ENCODE measurements around the gene SEC14L5. TPM values are rescaled to one million over a fixed set of nuclear protein-coding genes. Genes with fewer than 3 reads are reported as not detected.

Gene SEC14L5
- total RNA-seq, 1 donor, result under 0.01 TPM

DNA sequence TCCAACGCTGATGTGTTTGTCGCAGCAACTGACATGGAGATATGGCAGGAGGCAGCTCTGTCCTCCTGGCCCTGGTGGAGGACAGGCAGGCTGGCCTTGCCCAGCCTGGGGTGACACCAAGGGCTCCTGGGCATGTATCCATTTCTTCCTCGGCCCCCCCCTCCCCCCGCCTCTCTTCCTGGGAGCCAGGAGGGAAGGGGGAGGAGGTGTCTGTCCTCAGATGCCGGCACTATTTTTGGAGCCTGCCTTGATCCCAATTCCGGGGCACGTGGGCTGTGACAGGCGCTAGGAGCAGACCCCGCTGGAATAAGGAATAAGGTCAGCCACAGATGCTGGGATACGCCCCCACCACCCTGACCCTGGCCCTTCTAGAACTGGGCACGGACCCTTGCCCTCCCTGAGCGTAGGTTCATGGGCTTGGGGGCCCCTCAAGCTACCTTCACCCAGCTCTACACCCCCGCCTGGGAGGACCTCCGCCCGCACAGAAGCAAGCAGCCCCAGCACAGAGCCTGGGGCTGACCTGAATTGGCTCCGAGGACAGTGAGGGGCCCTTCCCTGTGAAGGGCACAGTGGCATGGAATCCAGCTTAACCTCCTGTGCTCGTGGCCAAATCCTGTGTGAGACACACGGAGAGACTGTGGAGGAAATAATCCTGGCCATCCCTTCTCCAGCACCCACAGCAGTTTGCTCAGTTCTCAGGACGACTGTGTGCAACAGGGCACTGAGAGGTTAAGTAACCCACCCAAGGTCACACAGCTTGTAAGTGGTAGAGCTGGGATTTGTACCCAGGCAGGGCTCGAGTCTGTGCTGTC is 24.1 kb downstream of the SEC14L5 start:
- no peak overlapping the region for H3K4me3 ChIP-seq (ENCODE audit: low read depth, low read length)
- TF ChIP-seq, protein P1, sequence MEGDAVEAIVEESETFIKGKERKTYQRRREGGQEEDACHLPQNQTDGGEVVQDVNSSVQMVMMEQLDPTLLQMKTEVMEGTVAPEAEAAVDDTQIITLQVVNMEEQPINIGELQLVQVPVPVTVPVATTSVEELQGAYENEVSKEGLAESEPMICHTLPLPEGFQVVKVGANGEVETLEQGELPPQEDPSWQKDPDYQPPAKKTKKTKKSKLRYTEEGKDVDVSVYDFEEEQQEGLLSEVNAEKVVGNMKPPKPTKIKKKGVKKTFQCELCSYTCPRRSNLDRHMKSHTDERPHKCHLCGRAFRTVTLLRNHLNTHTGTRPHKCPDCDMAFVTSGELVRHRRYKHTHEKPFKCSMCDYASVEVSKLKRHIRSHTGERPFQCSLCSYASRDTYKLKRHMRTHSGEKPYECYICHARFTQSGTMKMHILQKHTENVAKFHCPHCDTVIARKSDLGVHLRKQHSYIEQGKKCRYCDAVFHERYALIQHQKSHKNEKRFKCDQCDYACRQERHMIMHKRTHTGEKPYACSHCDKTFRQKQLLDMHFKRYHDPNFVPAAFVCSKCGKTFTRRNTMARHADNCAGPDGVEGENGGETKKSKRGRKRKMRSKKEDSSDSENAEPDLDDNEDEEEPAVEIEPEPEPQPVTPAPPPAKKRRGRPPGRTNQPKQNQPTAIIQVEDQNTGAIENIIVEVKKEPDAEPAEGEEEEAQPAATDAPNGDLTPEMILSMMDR (IDR thresholded peaks at IDR 0.05; ENCODE audit: insufficient read depth, low read depth, low read length), result no peak
- no peak for DNase-seq (ENCODE audit: low read depth)

DNA sequence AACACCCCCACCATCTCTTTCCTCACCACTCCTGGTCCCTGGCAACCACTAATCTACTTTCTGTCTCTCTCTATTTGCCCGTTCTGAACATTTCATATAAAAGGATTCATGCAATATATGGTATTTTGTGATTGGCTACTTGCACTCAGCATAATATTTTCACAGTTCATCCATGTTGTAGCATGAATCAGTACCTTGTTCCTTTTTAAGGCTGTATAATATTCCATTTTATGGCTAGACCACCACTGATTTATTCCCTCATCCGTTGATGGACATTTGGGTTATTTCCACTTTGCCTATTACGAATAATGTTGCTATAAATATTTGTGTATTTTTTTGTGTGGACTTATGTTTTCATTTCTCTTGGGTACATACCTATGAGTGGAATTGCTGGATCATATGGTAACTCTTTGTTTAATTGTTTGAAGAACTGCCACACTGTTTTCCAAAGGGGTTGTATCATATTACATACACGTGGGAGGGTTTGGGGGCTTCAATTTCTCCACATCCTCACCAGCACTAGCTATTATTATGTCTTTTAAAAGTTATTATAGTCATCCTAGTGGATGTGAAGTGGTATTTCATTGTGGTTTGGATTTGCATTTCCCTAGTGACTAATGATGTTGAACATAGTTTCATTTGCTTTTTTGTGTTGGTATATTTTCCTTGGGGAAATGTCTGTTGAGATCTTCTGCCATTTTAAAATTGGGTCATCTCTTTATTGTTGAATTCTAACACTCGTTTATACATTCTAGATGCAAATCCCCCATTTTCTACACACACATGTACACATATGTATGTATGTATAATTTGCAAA is 26.3 kb downstream of the SEC14L5 start:
- no peak for DNase-seq (ENCODE audit: low read depth)
- TF ChIP-seq, protein P1 (IDR thresholded peaks at IDR 0.05; ENCODE audit: insufficient read depth, low read depth, low read length), result no peak
- no peak overlapping the region for H3K4me3 ChIP-seq (ENCODE audit: low read depth, low read length)

- no peak for DNase-seq (ENCODE audit: low read depth)
- H3K4me3 ChIP-seq (ENCODE audit: low read depth, low read length), result no peak overlapping the region
- TF ChIP-seq, protein P1 (IDR thresholded peaks at IDR 0.05; ENCODE audit: insufficient read depth, low read depth, low read length), result no peak
Observed at GRCh38 chr16:4987250-4987579, 29.1 kb downstream of the SEC14L5 start.

DNA sequence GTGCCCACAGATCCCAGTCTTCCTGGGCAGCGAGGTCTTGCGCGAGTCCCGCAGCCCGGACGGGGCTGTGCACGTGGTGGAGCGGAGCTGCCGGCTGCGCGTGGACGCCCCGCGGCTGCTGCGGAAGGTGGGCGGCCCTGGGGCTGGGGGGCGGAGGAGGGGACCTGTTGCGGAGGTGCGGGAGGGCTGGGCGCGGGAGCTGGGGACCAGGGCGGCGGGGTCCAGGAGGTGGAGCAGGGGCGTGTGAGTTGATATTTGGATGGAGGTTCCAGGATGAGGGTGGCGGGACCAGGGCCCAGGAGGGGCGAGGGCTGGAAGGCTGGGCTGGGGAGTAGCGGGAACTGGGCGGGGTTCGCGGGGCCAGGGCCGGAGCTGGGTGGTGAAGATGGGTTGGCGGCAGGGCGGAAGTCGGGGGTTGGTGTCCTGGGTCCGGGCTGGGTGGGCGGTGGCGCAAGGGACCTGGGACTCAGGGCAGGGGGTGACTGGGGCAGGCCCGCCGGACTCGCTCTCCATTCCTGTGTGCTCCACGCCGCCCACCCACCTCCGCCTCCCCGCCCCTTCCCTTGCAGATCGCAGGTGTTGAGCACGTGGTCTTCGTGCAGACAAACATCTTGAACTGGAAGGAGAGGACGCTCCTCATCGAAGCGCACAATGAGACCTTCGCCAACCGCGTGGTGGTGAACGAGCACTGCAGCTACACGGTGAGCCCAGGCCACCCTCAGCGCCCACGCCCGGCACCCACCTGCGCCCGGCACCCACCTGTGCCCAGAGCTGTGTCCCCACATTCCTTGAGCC is 29.6 kb downstream of the SEC14L5 start:
- DNase-seq (ENCODE audit: low read depth), result no peak
- H3K4me3 ChIP-seq (ENCODE audit: low read depth, low read length), result no peak overlapping the region
- TF ChIP-seq, protein P1 (IDR thresholded peaks at IDR 0.05; ENCODE audit: insufficient read depth, low read depth, low read length), result no peak

DNA sequence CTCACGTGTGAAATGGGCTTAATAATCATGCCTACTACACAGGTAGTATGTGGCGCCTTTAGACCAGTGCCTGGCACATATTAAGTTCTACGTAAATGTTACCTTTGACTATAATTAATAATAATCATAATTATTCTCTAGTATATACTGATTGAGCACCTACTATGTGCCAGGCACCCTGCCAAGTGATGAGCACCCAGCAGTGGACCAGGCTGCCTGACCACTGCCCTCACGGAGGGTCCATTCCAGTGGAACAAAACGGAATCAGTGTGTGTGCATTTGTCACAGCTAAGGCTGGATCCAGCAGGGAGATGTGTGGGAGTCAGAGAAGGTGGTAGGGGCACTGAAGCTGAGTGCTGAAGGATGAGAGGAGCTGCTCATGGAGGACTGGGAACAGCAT is 30.5 kb downstream of the SEC14L5 start:
- no peak overlapping the region for H3K4me3 ChIP-seq (ENCODE audit: low read depth, low read length)
- TF ChIP-seq, protein P1 (IDR thresholded peaks at IDR 0.05; ENCODE audit: insufficient read depth, low read depth, low read length), result no peak
- no peak for DNase-seq (ENCODE audit: low read depth)

GRCh38 chr16:4989391-4990006 is 31.4 kb downstream of the SEC14L5 start:
- TF ChIP-seq, protein P1 (IDR thresholded peaks at IDR 0.05; ENCODE audit: insufficient read depth, low read depth, low read length), result no peak
- DNase-seq (ENCODE audit: low read depth), result no peak
- H3K4me3 ChIP-seq (ENCODE audit: low read depth, low read length), result no peak overlapping the region

Measured in fibroblast of villous mesenchyme (primary cell).